RWPE2 (cell line): ENCODE measurements around the gene MAP4K5.

ENCODE experiments used
- ATAC-seq: fragments of 200-7000 bp; cut with Tn5 transposase; 3 replicates; pipeline ENCODE4 v1.9.1; 2021; ENCODE audit warnings: low read depth
- DNase-seq: peaks from one replicate; pipeline ENCODE4 v3.0.0-alpha.2; 2020; ENCODE audit warnings: low spot score
- H3K27ac ChIP-seq: fragments of 450-650 bp; 2 replicates; pipeline ENCODE4 v1.5.1; 2017; ENCODE audit warnings: mild to moderate bottlenecking; ENCODE audit not compliant: poor library complexity, severe bottlenecking
- H3K27me3 ChIP-seq: fragments of 250-450 bp; sonication (Bioruptor Pico); 2 replicates; pipeline ENCODE4 v1.5.1; 2021; ENCODE audit warnings: mild to moderate bottlenecking, moderate library complexity; ENCODE audit not compliant: insufficient read depth, poor library complexity, severe bottlenecking
- H3K36me3 ChIP-seq: fragments of 250-450 bp; sonication (Bioruptor Pico); 2 replicates; pipeline ENCODE4 v1.5.1; 2020; ENCODE audit warnings: low read depth, mild to moderate bottlenecking, moderate library complexity
- H3K4me1 ChIP-seq: fragments of 250-450 bp; sonication (Bioruptor Pico); 2 replicates; pipeline ENCODE4 v1.5.1; 2021; ENCODE audit warnings: mild to moderate bottlenecking, moderate library complexity; ENCODE audit not compliant: insufficient read depth, poor library complexity, severe bottlenecking
- H3K4me3 ChIP-seq: fragments of 250-450 bp; sonication (Bioruptor Pico); 2 replicates; pipeline ENCODE4 v1.5.1; 2021; ENCODE audit warnings: mild to moderate bottlenecking, moderate library complexity; ENCODE audit not compliant: severe bottlenecking
- H3K9me3 ChIP-seq: fragments of 250-450 bp; sonication (Bioruptor Pico); 2 replicates; pipeline ENCODE4 v1.5.1; 2021; ENCODE audit warnings: mild to moderate bottlenecking, moderate library complexity; ENCODE audit not compliant: severe bottlenecking
- TF ChIP-seq, protein P1 (sequence below): fragments of 450-650 bp; IDR thresholded peaks from one replicate; pipeline ENCODE4 v1.5.1; 2017; ENCODE audit warnings: mild to moderate bottlenecking, moderate library complexity; ENCODE audit not compliant: poor library complexity, severe bottlenecking

The MAP4K5 gene

DNA sequence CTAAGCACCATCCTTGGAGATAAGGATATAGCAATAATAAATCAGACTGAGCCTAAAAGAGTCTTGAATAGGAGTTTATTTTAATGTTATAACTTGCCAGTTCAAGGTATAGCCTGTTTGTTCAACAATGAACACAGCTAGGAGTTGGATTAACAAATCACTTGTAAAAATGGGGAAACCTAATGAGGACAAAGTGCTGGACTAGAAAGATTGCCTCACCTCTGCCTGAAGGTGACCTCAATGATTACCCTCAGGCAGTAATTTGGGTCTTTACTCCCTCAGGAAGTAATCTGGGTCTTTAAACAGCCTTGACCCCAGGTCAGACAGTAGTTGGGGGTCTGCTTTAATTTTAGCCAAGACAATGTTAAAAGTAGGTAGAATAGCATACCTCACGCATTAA lies 100.2 kb downstream of the MAP4K5 start:
- TF ChIP-seq, protein P1, sequence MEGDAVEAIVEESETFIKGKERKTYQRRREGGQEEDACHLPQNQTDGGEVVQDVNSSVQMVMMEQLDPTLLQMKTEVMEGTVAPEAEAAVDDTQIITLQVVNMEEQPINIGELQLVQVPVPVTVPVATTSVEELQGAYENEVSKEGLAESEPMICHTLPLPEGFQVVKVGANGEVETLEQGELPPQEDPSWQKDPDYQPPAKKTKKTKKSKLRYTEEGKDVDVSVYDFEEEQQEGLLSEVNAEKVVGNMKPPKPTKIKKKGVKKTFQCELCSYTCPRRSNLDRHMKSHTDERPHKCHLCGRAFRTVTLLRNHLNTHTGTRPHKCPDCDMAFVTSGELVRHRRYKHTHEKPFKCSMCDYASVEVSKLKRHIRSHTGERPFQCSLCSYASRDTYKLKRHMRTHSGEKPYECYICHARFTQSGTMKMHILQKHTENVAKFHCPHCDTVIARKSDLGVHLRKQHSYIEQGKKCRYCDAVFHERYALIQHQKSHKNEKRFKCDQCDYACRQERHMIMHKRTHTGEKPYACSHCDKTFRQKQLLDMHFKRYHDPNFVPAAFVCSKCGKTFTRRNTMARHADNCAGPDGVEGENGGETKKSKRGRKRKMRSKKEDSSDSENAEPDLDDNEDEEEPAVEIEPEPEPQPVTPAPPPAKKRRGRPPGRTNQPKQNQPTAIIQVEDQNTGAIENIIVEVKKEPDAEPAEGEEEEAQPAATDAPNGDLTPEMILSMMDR = no peak
- Histone ChIP-seq H3K27me3 (no peaks in the 10 kb centered on the region), H3K4me1 (no peaks in the 10 kb centered on the region), H3K4me3 (no peak overlapping the region), H3K27ac (no peak overlapping the region), H3K36me3 (peaks cover 83% of the 10 kb centered on the region), H3K9me3 (no peaks in the 10 kb centered on the region)
- ATAC-seq (no peak), DNase-seq (no peak)

DNA sequence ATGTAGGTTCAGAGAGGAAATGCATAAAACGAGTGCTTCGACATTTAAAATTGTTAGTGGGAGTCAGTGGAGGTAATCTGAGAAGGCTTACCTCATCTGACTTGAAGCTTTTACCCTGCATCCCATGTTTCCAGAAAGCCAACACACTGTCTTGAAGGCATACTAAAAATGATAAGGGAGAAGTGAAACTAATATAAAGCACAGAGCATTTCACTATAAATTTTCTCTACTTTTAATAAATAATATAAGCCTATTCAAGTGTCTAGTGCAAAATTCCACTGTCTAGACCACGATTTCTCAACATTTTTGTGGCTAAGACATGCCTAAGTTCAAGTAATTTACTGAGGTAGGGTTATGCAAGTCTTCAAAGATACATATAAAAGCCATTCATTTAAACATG lies 106.6 kb downstream of the MAP4K5 start:
- Histone ChIP-seq H3K4me1 (no peaks in the 10 kb centered on the region), H3K27ac (no peak overlapping the region), H3K9me3 (no peaks in the 10 kb centered on the region), H3K4me3 (no peak overlapping the region), H3K36me3 (peaks cover 92% of the 10 kb centered on the region), H3K27me3 (no peaks in the 10 kb centered on the region)
- TF ChIP-seq, protein P1 = no peak
- ATAC-seq (peak; percentile 27; the same call in 1 of the 3 replicates), DNase-seq (no peak)

DNA sequence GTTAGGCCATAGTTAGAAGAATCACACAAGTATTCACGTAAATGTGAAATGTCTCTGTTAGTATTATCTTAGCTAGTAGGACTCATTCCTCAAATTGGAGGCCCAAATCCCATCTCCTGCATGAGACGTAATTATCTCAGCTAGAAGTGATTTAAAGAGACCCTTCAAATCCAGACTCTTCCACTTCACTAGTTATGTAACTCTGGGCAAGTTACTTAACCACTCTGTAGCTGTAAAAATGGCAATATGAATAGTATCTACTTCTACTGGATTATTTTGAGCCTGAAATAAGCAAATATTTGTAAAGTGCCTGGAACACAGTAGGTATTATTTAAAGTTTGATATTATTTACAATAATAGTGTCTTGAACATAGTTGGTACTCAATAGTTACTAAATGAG lies 107.3 kb downstream of the MAP4K5 start:
- Histone ChIP-seq H3K36me3 (peaks cover 95% of the 10 kb centered on the region), H3K27ac (no peak overlapping the region), H3K4me1 (no peaks in the 10 kb centered on the region), H3K9me3 (no peaks in the 10 kb centered on the region), H3K27me3 (no peaks in the 10 kb centered on the region), H3K4me3 (no peak overlapping the region)
- ATAC-seq = no peak
- TF ChIP-seq, protein P1 = no peak
- no peak for DNase-seq

DNA sequence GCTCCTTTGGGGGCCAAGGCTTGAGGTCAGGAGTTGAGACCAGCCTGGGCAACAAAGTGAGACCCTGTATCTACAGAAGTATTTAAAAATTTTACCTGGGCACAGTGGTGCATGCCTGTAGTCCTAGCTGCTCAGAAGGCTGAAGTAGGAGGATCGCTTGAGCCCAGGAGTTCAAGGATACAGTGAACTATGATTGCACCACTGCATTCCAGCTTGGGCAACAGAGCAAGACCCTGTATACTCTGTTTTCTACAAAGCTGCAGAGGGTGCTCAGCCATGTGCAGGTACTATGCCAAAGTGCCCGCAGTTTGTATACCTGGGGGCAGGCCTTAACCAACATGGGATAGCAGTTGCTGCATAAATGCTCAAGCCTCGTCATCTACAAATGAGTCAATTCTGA lies 108.8 kb downstream of the MAP4K5 start:
- Histone ChIP-seq H3K27me3 (no peaks in the 10 kb centered on the region), H3K36me3 (peaks cover 95% of the 10 kb centered on the region), H3K4me1 (no peaks in the 10 kb centered on the region), H3K4me3 (no peak overlapping the region), H3K9me3 (no peaks in the 10 kb centered on the region), H3K27ac (no peak overlapping the region)
- DNase-seq (no peak), ATAC-seq (no peak)
- TF ChIP-seq, protein P1 = no peak

DNA sequence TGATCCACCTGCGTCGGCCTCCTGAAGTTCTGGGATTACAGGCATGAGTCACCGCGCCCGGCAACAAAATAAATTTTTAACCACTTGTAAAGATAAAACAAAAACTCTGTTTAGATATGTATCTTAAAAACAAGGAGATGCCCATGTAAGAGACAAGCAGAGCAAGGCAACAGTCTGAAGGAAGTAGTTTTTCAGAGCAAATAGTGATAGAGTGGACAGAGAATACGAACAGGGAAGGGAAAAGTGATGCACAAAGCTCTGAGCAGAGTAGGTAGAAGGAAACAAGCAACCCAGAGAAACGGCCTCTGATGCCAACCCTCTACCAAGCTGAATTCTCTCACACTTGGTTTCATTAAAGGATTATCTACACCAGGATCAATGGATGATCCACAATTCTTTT lies 110.9 kb downstream of the MAP4K5 start:
- no peak overlapping the region for H3K4me3 ChIP-seq
- H3K27ac ChIP-seq = no peak overlapping the region
- no peaks in the 10 kb centered on the region for H3K9me3 ChIP-seq
- no peak for ATAC-seq
- no peaks in the 10 kb centered on the region for H3K27me3 ChIP-seq
- H3K4me1 ChIP-seq = no peaks in the 10 kb centered on the region
- peaks cover 88% of the 10 kb centered on the region for H3K36me3 ChIP-seq
- DNase-seq = no peak
- TF ChIP-seq, protein P1 = no peak
